Neural cell (in vitro differentiated cells): ENCODE results near the gene KCNJ6.

Experiments used
- EP300 ChIP-seq: fragments of 450-650 bp; conservative IDR thresholded peaks from 2 replicates; pipeline ENCODE4 v1.6.1; 2014; ENCODE audit warnings: antibody characterized with exemption, mild to moderate bottlenecking, moderate library complexity; ENCODE audit not compliant: poor library complexity, severe bottlenecking
- EZH2 ChIP-seq: fragments of 200-600, 300-800 bp; shearing (Covaris generic), sonication (generic); IDR thresholded peaks from 2 replicates; pipeline ENCODE4 v1.6.1; 2014; ENCODE audit warnings: antibody characterized with exemption, low read length, borderline replicate concordance, mild to moderate bottlenecking; ENCODE audit not compliant: insufficient read depth, poor library complexity, severe bottlenecking
- POLR2AphosphoS5 ChIP-seq: IDR thresholded peaks from 2 replicates; pipeline ENCODE4 v1.6.1; 2012
- RAD21 ChIP-seq: fragments of 450-650 bp; conservative IDR thresholded peaks from 2 replicates; pipeline ENCODE4 v1.6.1; 2014; ENCODE audit warnings: antibody characterized with exemption, mild to moderate bottlenecking, moderate library complexity
- TF ChIP-seq, protein P1 (sequence below): fragments of 450-650 bp; IDR thresholded peaks from 2 replicates; pipeline ENCODE4 v1.5.1; 2014; ENCODE audit warnings: antibody characterized with exemption, mild to moderate bottlenecking, moderate library complexity; ENCODE audit not compliant: poor library complexity, severe bottlenecking

GRCh38 chr21:37742532-37742931, 173.7 kb downstream of the KCNJ6 start:
- TF ChIP-seq, protein P1, sequence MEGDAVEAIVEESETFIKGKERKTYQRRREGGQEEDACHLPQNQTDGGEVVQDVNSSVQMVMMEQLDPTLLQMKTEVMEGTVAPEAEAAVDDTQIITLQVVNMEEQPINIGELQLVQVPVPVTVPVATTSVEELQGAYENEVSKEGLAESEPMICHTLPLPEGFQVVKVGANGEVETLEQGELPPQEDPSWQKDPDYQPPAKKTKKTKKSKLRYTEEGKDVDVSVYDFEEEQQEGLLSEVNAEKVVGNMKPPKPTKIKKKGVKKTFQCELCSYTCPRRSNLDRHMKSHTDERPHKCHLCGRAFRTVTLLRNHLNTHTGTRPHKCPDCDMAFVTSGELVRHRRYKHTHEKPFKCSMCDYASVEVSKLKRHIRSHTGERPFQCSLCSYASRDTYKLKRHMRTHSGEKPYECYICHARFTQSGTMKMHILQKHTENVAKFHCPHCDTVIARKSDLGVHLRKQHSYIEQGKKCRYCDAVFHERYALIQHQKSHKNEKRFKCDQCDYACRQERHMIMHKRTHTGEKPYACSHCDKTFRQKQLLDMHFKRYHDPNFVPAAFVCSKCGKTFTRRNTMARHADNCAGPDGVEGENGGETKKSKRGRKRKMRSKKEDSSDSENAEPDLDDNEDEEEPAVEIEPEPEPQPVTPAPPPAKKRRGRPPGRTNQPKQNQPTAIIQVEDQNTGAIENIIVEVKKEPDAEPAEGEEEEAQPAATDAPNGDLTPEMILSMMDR = no peak
- TF ChIP-seq POLR2AphosphoS5 = no peak
- no peak for TF ChIP-seq RAD21
- TF ChIP-seq EZH2 = no peak
- no peak for TF ChIP-seq EP300
